Right forelimb (tissue), 1 donor: ENCODE measurements around the gene SLAMF7.

Experiments used
- DNase-seq: peaks from one replicate; pipeline ENCODE4 v3.0.0-alpha.2; 2018

Gene SLAMF7

DNA sequence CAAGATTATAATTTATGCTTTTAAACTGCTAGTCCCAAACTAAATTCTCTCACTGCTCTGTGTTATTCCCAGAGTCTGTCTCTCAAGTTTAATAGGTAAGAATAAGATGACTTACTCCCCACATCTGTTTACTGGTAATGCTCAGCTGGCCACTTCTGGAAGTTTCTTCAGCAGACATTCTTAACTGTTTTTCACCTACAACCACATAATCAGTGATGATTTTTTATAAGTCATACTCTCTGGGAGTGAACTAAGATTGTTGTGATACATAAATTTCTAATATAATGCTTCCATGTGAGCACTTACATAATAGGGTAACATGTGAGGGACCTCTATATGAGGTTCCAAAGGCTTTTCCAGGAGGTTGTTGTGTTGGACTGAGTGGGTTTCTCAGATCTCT lies 8.7 kb downstream of the SLAMF7 start:
- no peak for DNase-seq

DNA sequence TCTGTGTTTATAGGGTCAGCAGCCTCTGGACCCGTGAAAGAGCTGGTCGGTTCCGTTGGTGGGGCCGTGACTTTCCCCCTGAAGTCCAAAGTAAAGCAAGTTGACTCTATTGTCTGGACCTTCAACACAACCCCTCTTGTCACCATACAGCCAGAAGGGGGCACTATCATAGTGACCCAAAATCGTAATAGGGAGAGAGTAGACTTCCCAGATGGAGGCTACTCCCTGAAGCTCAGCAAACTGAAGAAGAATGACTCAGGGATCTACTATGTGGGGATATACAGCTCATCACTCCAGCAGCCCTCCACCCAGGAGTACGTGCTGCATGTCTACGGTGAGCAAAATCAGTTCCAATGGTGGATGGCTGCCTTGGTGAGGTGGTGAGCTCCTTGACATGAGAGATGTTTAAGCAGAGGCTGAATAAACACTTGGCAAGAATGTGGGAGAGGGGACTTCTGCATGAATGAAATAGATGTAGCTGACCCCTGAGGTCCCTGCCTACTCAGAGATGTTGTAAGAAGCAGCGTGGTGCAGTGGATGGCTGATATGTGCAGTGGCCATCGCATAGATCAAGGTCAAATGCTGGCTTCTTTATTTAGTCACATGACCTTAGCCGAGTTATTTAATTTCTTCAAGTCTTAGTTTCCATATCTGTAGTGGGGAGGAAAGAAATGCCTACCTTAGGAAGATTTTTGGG lies 9.3 kb downstream of the SLAMF7 start:
- no peak for DNase-seq

DNA sequence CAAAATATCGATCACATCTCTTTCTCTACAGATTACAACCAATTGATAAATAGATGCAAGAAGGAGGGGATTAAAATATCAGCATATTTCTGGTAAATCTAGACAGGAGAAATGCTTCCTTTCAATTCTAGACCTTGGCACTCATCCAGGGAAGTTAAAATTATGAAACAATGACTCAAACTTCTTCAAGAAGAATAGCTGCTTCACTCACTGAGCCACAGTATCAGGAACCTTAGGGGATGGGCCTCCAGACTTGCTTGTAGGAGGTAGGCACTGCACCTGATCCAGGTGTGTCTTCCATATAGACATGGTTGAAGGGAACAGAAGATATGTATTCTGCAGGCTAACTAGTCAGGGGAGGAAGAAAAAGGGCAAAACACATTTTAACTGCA lies 9.8 kb downstream of the SLAMF7 start:
- no peak for DNase-seq

DNA sequence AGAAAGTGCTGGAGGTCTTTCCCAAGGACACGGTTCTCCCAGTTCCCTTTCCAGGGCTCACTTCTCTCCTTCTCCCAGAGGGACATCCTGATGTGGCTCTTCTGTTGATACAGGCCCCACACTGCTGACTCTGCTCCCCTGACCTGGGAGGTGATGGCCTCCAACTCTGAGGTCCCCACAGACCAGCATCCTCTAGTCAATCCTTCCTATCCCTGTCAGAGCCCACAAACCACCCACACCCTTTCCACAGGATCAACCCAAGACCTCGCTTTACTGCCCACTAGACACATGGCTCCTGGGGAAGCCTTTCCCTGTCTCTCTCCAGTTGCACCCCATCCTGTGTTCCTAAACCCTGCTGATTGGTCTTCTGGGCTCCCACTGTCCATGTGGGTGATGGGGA lies 11.6 kb downstream of the SLAMF7 start:
- DNase-seq, result no peak

DNA sequence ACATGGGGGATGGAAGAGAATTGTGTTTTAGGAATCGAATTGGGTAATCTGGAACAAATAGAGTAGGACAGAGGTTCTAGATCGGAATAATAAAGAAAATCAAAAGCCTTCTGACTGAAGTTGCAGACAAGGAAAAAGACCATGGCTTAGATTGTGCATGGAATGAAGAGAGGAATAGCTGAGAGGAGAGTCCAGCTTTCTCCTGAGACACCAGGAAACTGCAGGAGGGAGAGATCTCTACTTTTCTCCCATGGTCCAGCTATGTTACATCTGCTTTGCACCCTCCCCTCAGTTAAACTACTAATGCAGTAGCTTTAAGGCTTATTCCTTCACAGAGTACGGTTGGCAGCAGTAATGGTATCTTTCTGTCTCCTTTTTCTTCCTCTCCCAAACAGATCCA lies 13.4 kb downstream of the SLAMF7 start:
- DNase-seq, result no peak

DNA sequence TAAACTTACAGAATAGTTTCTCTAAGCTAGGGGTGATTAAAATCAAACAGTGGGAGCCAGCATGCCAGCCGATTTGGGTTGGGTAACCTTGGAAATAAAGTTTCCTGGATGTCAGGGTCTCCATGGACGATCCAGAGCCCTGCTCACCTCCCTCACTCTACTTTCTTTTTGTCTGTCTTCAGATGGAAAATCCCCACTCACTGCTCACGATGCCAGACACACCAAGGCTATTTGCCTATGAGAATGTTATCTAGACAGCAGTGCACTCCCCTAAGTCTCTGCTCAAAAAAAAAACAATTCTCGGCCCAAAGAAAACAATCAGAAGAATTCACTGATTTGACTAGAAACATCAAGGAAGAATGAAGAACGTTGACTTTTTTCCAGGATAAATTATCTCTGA lies 13.9 kb downstream of the SLAMF7 start:
- DNase-seq, result no peak

DNA sequence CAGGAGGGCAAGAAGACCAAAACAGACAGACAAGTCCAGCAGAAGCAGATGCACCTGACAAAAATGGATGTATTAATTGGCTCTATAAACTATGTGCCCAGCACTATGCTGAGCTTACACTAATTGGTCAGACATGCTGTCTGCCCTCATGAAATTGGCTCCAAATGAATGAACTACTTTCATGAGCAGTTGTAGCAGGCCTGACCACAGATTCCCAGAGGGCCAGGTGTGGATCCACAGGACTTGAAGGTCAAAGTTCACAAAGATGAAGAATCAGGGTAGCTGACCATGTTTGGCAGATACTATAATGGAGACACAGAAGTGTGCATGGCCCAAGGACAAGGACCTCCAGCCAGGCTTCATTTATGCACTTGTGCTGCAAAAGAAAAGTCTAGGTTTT lies 14.5 kb downstream of the SLAMF7 start:
- DNase-seq, result no peak

DNA sequence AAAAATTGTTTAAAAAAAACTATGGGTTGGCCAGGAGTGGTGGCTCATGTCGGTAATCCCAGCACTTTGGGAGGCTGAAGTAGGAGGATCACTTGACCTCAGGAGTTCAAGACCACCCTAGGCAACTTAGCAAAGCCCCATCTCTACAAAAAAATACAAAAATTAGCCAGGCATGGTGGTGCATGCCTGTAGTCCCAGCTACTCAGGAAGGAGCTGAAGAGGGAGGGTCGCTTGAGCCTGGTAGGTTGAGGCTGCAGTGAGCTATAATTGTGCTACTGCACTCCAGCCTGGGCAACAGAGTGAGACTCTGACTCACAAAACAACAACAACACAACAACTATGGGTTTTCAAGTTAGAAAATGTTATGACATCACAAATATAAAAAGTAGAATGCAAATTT lies 16.4 kb downstream of the SLAMF7 start:
- DNase-seq, result no peak

DNA sequence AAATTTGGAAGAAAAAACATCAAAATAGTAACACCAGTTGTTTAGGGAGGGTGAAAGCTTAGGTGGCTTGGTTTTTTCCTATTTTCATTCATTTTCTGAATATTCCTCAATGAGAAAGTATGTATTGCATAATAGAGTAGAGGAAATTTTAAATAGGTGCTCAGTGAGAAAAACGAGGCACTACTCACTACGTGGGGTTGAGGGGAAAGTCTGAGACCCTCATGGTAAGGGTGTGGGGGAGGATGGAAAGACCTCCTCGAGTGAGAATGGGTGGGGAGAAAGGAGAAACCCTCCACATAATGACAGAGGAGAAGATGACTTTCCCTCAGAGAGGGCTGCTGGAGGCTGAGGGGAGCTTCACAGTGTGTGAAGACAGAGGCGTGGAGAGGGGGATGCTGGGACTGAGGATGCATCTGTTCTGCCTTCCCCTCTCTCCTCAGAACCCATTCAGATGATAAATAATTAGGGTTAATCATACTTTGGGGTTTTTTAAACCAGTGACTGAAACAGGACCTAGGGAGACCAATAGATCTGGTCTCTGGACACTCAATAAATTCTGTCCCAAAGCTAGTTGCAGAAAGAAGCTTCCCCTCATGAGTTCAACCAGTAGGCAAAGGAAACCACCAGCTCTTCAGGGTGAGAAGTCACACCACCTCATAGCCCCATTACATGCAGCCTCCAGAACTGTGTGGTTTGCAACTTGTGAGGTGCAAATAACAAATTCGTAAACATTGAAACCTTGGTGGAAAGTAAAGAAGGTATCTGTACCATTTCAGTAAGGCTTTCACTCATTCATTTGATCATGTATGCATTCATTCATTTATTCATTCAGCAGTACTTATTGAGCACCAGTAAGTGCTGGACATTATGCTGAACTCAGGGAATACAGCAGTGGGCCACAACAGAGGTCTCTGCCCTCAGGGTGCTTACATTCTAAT lies 17.1 kb downstream of the SLAMF7 start:
- no peak for DNase-seq

DNA sequence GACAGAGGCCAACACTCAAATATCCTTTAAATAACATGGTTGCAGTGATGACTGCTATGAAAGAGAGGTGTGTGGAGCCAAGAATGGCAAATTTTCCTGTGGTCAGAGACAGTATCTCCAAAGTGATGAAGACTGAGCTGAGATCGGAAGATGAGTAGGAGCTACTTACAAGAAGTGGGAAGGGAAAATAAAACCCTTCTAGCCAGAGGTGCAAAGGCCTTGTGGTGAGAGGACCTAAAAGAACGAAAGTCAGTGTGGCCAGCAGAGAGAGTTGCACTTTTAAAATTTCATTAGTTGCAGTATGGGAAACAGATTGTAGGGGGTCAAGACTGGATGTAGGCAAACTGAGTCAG lies 17.8 kb downstream of the SLAMF7 start:
- no peak for DNase-seq

DNA sequence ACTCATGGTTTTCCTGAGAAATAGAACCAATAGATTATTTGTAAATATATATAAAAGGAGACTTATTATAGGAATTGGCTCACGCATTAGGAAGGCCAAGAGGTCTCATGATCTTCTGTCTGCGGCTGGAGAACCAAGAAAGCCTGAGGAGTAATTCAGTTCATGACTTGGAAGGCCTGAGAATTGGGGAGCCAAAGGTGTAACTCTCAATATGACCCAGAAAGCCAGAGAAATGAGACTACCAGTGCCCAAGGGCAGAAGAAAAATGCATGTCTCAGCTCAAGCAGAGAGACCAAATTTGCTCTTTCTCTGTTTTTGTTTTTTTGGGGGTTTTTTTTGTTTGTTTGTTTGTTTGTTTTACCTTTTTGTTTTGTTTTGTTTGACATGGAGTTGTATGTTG lies 19.5 kb downstream of the SLAMF7 start:
- no peak for DNase-seq

DNA sequence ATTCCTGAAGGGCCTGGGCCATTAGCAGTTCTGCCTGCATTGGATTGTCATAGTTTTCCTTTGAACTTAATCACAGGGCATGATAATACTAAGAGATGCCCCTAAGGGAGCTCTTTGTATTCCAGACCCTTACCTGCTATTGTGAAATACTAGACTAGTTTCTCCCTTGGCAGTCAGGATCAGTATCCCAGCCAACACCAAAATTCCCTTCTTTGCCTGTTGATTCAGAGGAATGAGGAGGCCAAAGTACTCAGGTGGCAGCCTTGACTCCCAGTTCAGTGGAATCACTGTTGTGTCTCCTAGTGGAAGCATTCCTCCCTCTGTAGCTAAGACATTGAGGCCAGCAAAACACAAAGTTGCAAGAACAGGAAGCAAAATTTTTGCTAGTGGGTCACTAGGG lies 20.7 kb downstream of the SLAMF7 start:
- DNase-seq, result no peak

DNA sequence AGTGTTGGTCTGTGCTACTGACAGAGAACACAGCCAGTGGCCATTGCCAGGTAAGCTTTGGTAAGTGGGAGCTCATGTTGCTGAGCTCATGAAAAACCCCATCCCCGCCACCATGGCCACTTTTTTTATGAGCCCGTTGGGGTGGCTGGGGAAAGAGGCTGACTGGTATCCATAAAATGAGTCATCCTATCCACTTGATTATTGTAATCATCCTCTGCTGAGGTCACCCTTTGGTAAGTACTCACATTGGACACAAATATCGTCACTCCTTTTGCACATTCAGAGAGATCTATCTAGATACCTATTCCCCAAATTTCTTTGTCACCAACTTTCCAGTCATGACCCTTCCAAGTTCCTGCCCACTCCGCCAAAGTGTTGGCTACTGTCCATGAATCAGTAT lies 22.0 kb downstream of the SLAMF7 start:
- no peak for DNase-seq

DNA sequence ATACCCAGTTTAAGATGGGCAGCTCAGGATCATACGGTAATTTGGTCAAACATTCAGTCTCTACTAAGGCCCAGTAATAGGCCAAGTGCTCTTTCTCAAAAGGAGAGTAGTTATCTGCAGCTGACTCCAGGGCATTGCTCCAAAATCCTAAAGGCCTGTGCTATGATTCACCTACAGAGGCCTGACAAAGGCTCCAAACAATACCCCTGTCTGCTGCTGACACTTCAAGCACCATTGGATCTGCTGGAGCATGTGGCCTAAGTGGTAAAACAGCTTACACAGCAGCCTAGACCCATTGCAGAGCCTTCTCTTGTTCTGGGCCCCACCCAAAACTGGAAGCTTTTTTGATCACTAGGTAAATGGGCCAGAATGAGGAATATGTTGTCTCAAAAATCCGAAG lies 22.8 kb downstream of the SLAMF7 start:
- no peak for DNase-seq

DNA sequence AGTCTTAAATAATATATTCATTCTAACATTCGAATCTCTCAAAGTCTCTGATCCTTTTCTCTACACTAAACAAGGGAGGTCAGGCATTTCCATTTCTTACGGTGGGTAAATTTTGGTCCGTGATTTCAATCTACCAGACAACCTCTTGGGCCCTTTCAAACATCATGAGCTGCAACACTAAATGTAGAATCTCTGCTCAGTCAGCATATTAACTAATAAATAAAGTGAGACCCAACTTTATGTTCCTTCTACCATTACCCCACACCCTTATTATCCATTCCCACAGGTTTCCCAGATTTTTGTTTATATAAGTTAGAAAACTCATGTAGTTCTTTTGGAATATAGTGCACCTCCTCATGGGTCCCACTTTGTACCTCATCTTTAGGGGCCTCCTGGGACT lies 24.9 kb downstream of the SLAMF7 start:
- no peak for DNase-seq

DNA sequence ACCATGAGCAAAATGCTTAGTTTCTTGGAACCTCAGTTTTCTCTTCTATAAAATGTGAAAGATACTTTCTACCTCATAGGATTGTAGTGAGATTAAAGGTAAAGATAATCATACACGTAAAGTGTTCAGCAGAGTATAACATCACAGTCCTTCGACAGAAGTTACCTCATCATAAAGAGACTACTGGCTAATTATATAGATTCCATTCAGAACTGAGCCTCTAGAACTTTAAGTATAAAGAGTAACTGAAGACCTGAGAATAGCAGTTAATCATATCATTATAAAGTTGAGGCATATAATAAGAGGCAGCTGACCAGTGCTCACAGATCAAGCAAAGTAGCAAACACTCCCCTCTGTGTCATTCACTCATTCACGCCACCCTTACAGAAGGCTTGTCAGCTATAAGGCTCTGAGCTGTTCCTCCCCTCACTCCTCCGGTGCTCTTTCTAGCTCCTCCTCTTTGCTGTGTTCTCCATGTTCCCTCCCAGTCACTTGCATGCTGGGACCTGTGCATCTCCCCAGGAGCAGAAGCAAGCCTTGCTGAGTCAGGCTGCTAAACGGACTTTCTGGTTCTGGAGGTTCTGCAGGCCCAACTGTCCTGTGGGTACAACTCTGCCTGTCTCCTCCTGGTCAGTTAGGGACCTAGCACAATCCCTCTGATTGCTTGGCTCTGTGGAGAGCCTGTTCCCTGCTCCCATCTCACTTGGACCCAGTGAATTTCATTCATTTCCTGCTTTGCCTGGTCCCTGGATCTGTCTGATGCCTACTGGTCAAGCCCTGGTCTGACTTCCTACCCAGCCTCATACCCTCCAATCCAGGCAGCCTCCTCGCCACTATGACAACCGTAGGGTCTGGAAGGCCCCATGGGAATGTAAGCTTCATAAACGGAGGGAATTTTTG lies 28.6 kb downstream of the SLAMF7 start:
- DNase-seq, result no peak

DNA sequence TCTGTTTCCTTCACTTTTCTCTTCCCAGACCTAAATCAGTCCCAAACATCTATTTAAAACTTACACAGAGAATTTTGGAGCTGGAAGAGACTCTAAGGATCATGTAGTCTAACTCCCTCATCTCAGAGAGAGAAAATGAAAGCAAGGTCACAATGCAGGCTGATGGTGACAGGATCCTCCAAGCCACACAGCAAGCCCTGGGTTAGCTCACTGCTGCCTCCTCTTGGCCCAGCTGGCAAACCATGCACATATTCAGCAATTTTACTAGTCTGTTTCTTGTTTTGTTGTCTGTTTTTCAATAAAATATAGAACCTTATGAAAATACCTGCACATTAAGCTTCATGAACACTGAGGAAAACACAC lies 29.2 kb downstream of the SLAMF7 start:
- DNase-seq, result no peak

DNA sequence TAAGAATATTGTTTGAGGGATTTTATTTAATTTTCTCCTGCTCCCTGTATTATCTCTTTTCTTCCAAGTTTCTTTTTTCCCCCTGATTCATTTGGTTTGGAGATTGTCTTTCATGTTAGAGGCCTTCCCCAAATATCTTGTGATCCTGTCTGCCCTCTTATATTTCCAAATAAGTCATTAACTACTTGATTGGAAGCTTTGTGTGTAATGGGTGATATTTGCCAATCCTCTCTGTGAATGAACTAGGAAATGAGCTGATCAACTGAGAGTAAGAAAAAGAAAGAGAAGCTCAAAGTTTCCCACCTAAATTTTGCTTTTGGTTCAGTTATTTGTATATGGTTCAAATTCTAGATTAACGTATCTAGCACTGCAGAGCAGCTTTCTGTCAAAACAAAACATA lies 33.3 kb downstream of the SLAMF7 start:
- DNase-seq, result no peak

DNA sequence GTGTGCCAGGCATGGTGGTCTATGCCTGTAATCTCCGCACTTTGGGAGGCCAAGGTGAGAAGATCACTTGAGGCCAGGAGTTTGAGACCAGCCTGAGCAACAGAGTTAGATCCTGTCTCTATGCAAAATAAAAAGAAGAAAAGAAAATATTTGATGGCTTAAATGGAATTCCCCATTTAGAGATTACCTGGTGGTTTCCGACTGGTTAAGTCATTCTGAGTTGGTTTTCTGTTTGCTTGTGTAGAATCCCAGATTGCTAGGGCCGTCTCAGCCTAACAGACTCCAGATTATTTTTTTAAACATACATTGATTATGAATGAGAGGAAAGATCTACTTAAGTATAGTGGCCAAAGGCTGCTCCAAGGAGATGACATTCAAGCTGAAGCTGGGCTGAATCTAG lies 34.0 kb downstream of the SLAMF7 start:
- DNase-seq, result no peak

DNA sequence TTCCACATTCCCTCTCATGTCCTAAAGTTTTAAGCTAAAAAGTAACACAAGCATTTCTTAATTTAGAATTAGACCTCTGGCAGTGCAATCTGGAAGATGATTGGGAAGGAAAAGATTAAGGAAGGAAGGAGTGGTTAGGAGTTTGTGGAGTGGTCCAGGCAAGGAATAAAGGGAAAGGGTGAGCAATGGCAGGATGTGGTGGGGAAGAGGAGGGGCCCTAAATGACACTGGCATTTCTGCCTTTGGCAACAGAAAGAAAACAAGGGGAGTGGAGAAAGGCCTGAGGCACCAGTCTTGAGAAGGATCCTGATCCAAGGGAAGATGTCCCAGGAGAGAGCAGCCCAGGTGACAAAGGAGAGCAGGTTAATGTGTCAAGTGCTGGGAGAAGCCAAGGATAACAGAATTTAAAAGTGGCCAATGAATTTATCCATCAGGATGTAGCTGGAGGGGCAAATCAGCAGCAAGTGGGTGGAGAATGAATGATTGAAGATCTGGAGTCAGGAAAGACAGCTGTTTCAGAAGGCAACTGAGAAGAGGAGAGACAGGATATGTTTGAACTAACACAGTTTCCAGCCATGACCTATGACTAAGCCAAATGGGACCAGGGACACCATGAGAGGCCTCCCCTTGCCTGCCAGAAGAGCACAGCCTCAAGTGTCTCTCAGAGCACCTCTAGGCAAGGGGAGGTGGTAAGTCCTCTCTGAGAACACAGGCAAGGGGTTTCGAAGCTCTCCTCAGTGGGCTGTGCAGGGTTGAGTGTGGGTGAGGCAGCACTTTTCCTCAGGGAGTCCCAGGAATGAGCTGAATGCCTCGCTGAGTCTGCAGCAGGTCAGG lies 36.1 kb downstream of the SLAMF7 start:
- DNase-seq, result no peak

DNA sequence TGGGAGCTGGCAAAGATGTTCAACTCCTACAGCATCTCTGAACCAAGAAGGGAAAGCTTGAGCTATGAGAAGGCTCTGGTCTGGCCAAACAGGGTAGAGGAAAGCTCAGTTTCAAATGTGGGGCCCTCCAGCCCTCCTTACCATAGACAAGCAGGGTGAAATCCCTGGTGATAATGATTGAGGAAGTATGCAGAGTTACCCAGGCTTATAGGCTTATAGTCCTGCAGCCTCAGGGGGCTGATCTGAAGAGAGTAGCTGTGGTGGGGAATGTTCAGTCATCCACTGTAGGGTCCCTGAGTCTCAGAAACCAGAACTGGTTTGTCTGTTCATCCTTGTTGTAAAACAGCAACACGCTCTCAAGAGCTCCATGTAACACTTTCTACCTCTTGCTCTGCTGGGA lies 37.1 kb downstream of the SLAMF7 start:
- DNase-seq, result no peak

DNA sequence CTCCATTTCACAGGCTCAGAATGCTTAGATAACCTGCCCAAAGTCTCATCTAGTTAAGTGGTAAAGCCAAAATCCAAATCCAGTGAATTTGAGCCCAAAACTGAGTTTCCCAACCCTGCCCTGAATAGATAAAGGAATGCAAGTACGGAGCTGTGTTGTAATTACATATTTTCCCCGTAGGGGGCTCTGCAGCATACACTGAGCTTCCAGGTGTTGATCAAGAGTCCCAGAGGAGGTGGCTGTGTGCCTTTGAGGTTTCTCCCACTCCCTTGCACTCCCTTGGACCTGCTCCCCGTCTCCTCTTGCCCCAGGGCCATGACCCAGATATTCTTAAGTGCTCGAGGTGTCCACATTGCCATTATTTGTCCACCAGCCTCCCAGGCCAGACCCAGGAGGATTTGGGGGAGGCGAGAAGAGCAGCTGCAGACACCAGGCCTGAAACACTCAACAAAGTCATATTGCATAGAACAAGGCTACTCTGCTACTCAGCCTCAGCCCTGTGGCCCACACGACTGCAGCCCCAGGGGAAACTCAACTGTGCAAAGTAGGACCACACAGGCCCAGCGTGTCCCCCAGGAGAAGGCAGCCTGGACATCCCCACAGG lies 38.5 kb downstream of the SLAMF7 start:
- no peak for DNase-seq
